Urinary bladder (tissue), 4 donors: Measurements from ENCODE around the gene HTRA3. TPM values are rescaled to one million over a fixed set of nuclear protein-coding genes. Genes with fewer than 3 reads are reported as not detected.

ENCODE experiments used
- DNase-seq: peaks from one replicate; pipeline ENCODE4 v3.0.0-alpha.2; 2015; ENCODE audit errors: extremely low spot score
- H3K27ac ChIP-seq: one replicate; pipeline ENCODE4 v1.5.1; 2013; ENCODE audit warnings: low read depth, mild to moderate bottlenecking, moderate library complexity
- H3K36me3 ChIP-seq: one replicate; pipeline ENCODE4 v1.6.1; 2013; ENCODE audit warnings: mild to moderate bottlenecking, moderate library complexity; ENCODE audit not compliant: insufficient read depth
- H3K4me1 ChIP-seq: one replicate; pipeline ENCODE4 v1.6.1; 2013; ENCODE audit warnings: mild to moderate bottlenecking, moderate library complexity; ENCODE audit not compliant: insufficient read depth
- H3K4me3 ChIP-seq: one replicate; pipeline ENCODE4 v1.5.1; 2013; ENCODE audit warnings: low read depth, low read length
- WGBS: extraction: QIAGEN DNeasy Blood & Tissue Kit; methylation state at CpG from one replicate; pipeline ENCODE4 v1.1.7; 2013; 5-methylcytosine and 5-hydroxymethylcytosine counted together
- polyA plus RNA-seq: library from polyadenylated mRNA; stranded (reverse); fragments of 200-250 nt; gene quantifications from one replicate; pipeline ENCODE4 v1.2.3, GENCODE V29; 2013
- total RNA-seq: library from RNA; depleted of rRNA; stranded (reverse); fragments of >200 nt; gene quantifications from one replicate; pipeline ENCODE4 v1.2.3, GENCODE V29; 2014
- donor health status: healthy with polysubstance abuse.
- donor health status: healthy.

Gene HTRA3
- total and polyA plus RNA-seq, 2 donors: 37.0 to 49.2 TPM

- Histone ChIP-seq H3K27ac (no peak overlapping the region), H3K4me3 (no peak overlapping the region), H3K36me3 (no peaks in the 10 kb centered on the region), H3K4me1 (no peaks in the 10 kb centered on the region)
- 90% methylated on average over 23 of the region's 23 CpGs for WGBS
- DNase-seq: no peak
Measured at GRCh38 chr4:8262637-8263322, 6.8 kb upstream of the HTRA3 start.

- Histone ChIP-seq H3K27ac (no peak overlapping the region), H3K36me3 (no peaks in the 10 kb centered on the region), H3K4me1 (no peaks in the 10 kb centered on the region), H3K4me3 (no peak overlapping the region)
- no peak for DNase-seq
- WGBS: 95% methylated on average over 10 of the region's 10 CpGs
Measured at GRCh38 chr4:8263397-8263796, 6.2 kb upstream of the HTRA3 start.

- 89% methylated on average over 14 of the region's 14 CpGs for WGBS
- Histone ChIP-seq H3K4me1 (no peaks in the 10 kb centered on the region), H3K4me3 (no peak overlapping the region), H3K36me3 (no peaks in the 10 kb centered on the region), H3K27ac (no peak overlapping the region)
- DNase-seq: no peak
Measured at GRCh38 chr4:8264106-8264505, 5.4 kb upstream of the HTRA3 start.

GRCh38 chr4:8265171-8265929, 4.2 kb upstream of the HTRA3 start:
- no peak for DNase-seq
- Histone ChIP-seq H3K4me3 (no peak overlapping the region), H3K36me3 (no peaks in the 10 kb centered on the region), H3K27ac (no peak overlapping the region), H3K4me1 (no peaks in the 10 kb centered on the region)
- 89% methylated on average over 20 of the region's 20 CpGs for WGBS

- no peak overlapping the region for H3K27ac ChIP-seq
- WGBS: 93% methylated on average over 6 of the region's 6 CpGs
Measured at GRCh38 chr4:8266088-8266487, 3.5 kb upstream of the HTRA3 start.

GRCh38 chr4:8266508-8266907, 3.0 kb upstream of the HTRA3 start:
- WGBS: 79% methylated on average over 8 of the region's 8 CpGs
- H3K4me3 ChIP-seq: no peak overlapping the region
- no peak for DNase-seq
- H3K4me1 ChIP-seq: no peaks in the 10 kb centered on the region
- no peak overlapping the region for H3K27ac ChIP-seq
- H3K36me3 ChIP-seq: no peaks in the 10 kb centered on the region

More at GRCh38 chr4:8266088-8266487, 3.5 kb upstream of the HTRA3 start:
- no peak for DNase-seq
- Histone ChIP-seq H3K36me3 (no peaks in the 10 kb centered on the region), H3K4me3 (no peak overlapping the region), H3K4me1 (no peaks in the 10 kb centered on the region)

- Histone ChIP-seq H3K36me3 (no peaks in the 10 kb centered on the region), H3K4me1 (no peaks in the 10 kb centered on the region), H3K4me3 (no peak overlapping the region), H3K27ac (no peak overlapping the region)
- no peak for DNase-seq
- WGBS: 15% methylated on average over 13 of the region's 13 CpGs
Measured at GRCh38 chr4:8267077-8267476, 2.5 kb upstream of the HTRA3 start.

GRCh38 chr4:8268211-8268610, 1.3 kb upstream of the HTRA3 start:
- no peaks in the 10 kb centered on the region for H3K4me1 ChIP-seq
- 98% methylated on average over 7 of the region's 7 CpGs for WGBS
- no peak overlapping the region for H3K27ac ChIP-seq
- no peaks in the 10 kb centered on the region for H3K36me3 ChIP-seq
- no peak for DNase-seq
- no peak overlapping the region for H3K4me3 ChIP-seq

- 81% methylated on average over 25 of the region's 25 CpGs for WGBS
- H3K4me3 ChIP-seq: no peak overlapping the region
- no peaks in the 10 kb centered on the region for H3K4me1 ChIP-seq
- H3K27ac ChIP-seq: no peak overlapping the region
- DNase-seq: no peak
- no peaks in the 10 kb centered on the region for H3K36me3 ChIP-seq
Measured at GRCh38 chr4:8268901-8269534, 536 bp upstream of the HTRA3 start.

GRCh38 chr4:8270418-8270771, 841 bp downstream of the HTRA3 start:
- no peaks in the 10 kb centered on the region for H3K4me1 ChIP-seq
- DNase-seq: no peak
- WGBS: 49% methylated on average over 11 of the region's 11 CpGs

GRCh38 chr4:8270912-8271815, 1.6 kb downstream of the HTRA3 start:
- H3K4me3 ChIP-seq: no peak overlapping the region
- no peak for DNase-seq
- H3K4me1 ChIP-seq: no peaks in the 10 kb centered on the region
- H3K36me3 ChIP-seq: no peaks in the 10 kb centered on the region
- WGBS: 67% methylated on average over 27 of the region's 27 CpGs
- no peak overlapping the region for H3K27ac ChIP-seq

More at GRCh38 chr4:8270418-8270771, 841 bp downstream of the HTRA3 start:
- no peak overlapping the region for H3K27ac ChIP-seq
- H3K36me3 ChIP-seq: no peaks in the 10 kb centered on the region
- peak overlapping the region; percentile 55 for H3K4me3 ChIP-seq

- Histone ChIP-seq H3K4me1 (no peaks in the 10 kb centered on the region), H3K4me3 (no peak overlapping the region), H3K27ac (no peak overlapping the region), H3K36me3 (no peaks in the 10 kb centered on the region)
- no peak for DNase-seq
- WGBS: 84% methylated on average over 10 of the region's 10 CpGs
Measured at GRCh38 chr4:8271821-8272220, 2.3 kb downstream of the HTRA3 start.
